ENCODE data around the gene LDHD.

The LDHD gene

GRCh38 chr16:75062135-75062975, 54.2 kb downstream of the LDHD start:
- DNase-seq (ENCODE audit: low spot score), result no peak
